ENCODE results near the gene ABCA4.
"Not testable (repeated sequence)": the region's sequence is repeated elsewhere in the genome, so short reads cannot be mapped to it uniquely, and the experiment has no call there.

Gene ABCA4

GRCh38 chr1:94154989-94155388 is 34.0 kb upstream of the ABCA4 start:
- H3K4me3 ChIP-seq (replicated peaks in 1 of 2; ENCODE audit: low read depth in 2 of 2, low read length in 2 of 2) = no peak overlapping the region
- no peak for TF ChIP-seq CTCF (IDR thresholded peaks at IDR 0.05; ENCODE audit: low read depth, low read length)

DNA sequence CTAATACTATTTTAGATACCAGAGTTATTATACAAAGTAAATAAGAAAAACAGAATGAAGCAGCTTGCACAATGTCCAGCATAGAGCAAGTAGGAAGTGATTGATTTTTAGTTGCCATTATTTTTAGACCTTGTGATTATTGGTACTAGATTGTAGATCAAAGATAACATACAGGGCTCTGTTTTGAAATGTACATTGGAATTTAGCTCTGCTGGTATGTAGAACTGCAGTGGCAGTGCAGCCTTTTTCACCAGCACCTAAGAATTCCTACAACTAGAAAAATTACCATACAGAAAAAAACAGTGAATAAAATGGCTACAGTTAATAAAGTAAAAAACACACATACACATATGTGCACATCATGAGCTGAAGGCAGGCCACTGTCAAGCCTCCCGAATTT is 32.2 kb upstream of the ABCA4 start:
- no peak for TF ChIP-seq CTCF (IDR thresholded peaks at IDR 0.05; ENCODE audit: low read depth, low read length)
- no peak for DNase-seq (ENCODE audit: low read depth in 2 of 2)
- H3K4me3 ChIP-seq (replicated peaks in 1 of 2; ENCODE audit: low read depth in 2 of 2, low read length in 2 of 2) = no peak overlapping the region

More at GRCh38 chr1:94154989-94155388, 34.0 kb upstream of the ABCA4 start:
- DNase-seq (ENCODE audit: low read depth in 2 of 2) = peak; percentile 52 to 75

- DNase-seq (ENCODE audit: low read depth in 2 of 2); H3K4me3 ChIP-seq (replicated peaks in 1 of 2; ENCODE audit: low read depth in 2 of 2, low read length in 2 of 2): not testable (repeated sequence)
Observed at GRCh38 chr1:94149166-94149565, 28.2 kb upstream of the ABCA4 start.

DNA sequence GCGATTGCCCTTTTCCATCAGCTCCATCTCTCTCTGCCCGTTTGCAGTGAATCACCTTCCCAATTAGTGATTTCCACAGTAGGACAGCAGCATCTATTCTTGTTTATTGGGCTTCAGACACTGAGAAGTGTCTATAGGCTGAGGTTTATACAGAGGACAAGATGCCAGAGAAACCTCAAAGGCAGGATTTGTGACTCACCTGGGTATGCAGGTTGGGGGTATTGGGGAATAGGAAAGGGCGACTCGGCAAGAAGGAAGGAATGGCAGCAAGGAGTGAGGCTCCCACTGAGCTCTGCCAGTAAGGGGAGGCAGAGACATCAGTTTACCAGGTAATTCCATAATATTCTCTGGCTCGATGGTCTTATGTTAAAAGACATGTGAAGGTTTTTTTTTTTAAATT is 25.3 kb upstream of the ABCA4 start:
- no peak for DNase-seq (ENCODE audit: low read depth in 2 of 2)

GRCh38 chr1:94144836-94145235 is 23.9 kb upstream of the ABCA4 start:
- H3K4me3 ChIP-seq (replicated peaks in 1 of 2; ENCODE audit: low read depth in 2 of 2, low read length in 2 of 2) = no peak overlapping the region
- DNase-seq (ENCODE audit: low read depth in 2 of 2) = no peak

More for the DNA sequence above, 25.3 kb upstream of the ABCA4 start:
- TF ChIP-seq CTCF (IDR thresholded peaks at IDR 0.05; ENCODE audit: low read depth, low read length) = no peak
- H3K4me3 ChIP-seq (replicated peaks in 1 of 2; ENCODE audit: low read depth in 2 of 2, low read length in 2 of 2) = no peak overlapping the region

GRCh38 chr1:94143809-94144176 is 22.8 kb upstream of the ABCA4 start:
- no peak overlapping the region for H3K4me3 ChIP-seq (replicated peaks in 1 of 2; ENCODE audit: low read depth in 2 of 2, low read length in 2 of 2)
- TF ChIP-seq CTCF (IDR thresholded peaks at IDR 0.05; ENCODE audit: low read depth, low read length) = no peak
- DNase-seq (ENCODE audit: low read depth in 2 of 2) = no peak

More at GRCh38 chr1:94144836-94145235, 23.9 kb upstream of the ABCA4 start:
- TF ChIP-seq CTCF (IDR thresholded peaks at IDR 0.05; ENCODE audit: low read depth, low read length) = no peak

DNA sequence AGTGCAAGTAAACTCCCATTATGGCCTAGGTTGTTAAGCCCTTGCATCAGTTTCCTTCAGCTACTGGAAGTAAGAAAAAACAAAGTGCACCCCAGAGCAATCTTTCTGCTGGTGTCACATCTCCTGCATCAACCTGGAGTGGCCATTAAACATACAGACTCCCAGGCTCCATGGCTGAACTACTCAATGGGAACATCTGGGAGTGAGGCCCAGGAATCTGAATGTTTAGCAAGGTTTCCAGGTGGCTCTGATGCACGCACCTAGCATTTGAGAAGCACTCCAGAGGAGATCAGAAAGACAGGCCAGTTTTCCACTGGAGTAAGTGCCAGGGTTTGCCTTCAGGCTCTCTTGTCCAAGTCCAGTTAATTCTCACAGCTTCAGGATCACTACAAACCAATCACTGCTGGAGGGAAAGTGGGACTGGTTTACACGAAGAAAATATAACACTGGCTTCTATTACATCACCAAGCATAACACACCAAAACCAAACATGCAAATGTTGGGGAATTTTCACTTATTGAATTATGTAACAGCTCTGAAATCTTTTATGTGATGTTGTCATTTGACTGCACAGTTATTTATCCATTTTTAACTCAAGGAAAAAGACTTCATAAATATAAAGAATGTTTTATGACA is 22.3 kb upstream of the ABCA4 start:
- no peak overlapping the region for H3K4me3 ChIP-seq (replicated peaks in 1 of 2; ENCODE audit: low read depth in 2 of 2, low read length in 2 of 2)
- TF ChIP-seq CTCF (IDR thresholded peaks at IDR 0.05; ENCODE audit: low read depth, low read length) = no peak
- DNase-seq (ENCODE audit: low read depth in 2 of 2) = peak in 1 of 2 donors; percentile 46

Measured in cardiac fibroblast (primary cell).